H9 (cell line): Measurements from ENCODE around the gene RPAP2. TPM values are rescaled to one million over a fixed set of nuclear protein-coding genes. Genes with fewer than 3 reads are reported as not detected.

Experiments used
- DNase-seq: peaks from one replicate; pipeline ENCODE4 v3.0.0-alpha.2; 2017
- H2AFZ ChIP-seq: one replicate; pipeline ENCODE4 v1.6.1; 2013; ENCODE audit warnings: mild to moderate bottlenecking, low read length, control low read depth, moderate library complexity
- H2AK5ac ChIP-seq: 2 replicates; pipeline ENCODE4 v1.6.1; 2013; ENCODE audit warnings: low read length, control low read depth, mixed read lengths; ENCODE audit not compliant: insufficient read length
- H2BK120ac ChIP-seq: one replicate; pipeline ENCODE4 v1.6.1; 2013; ENCODE audit warnings: low read depth, mild to moderate bottlenecking, low read length, control low read depth, inconsistent platforms; ENCODE audit not compliant: poor library complexity, severe bottlenecking
- H2BK12ac ChIP-seq: 2 replicates; pipeline ENCODE4 v1.6.1; 2013; ENCODE audit warnings: low read length, control low read depth, mixed read lengths, low read depth; ENCODE audit not compliant: insufficient read length
- H2BK15ac ChIP-seq: 2 replicates; pipeline ENCODE4 v1.6.1; 2013; ENCODE audit warnings: low read depth, low read length, control low read depth
- H2BK20ac ChIP-seq: one replicate; pipeline ENCODE4 v1.6.1; 2013; ENCODE audit warnings: low read depth, mild to moderate bottlenecking, low read length, control low read depth, inconsistent platforms; ENCODE audit not compliant: poor library complexity, severe bottlenecking
- H2BK5ac ChIP-seq: 2 replicates; pipeline ENCODE4 v1.6.1; 2013; ENCODE audit warnings: low read length, control low read depth, mixed read lengths; ENCODE audit not compliant: insufficient read length
- H3K14ac ChIP-seq: 2 replicates; pipeline ENCODE4 v1.6.1; 2013; ENCODE audit warnings: low read length, control low read depth; ENCODE audit not compliant: insufficient read depth
- H3K18ac ChIP-seq: 2 replicates; pipeline ENCODE4 v1.6.1; 2013; ENCODE audit warnings: low read depth, mild to moderate bottlenecking, mixed read lengths, low read length, control low read depth; ENCODE audit not compliant: insufficient read length
- H3K23ac ChIP-seq: 2 replicates; pipeline ENCODE4 v1.6.1; 2013; ENCODE audit warnings: low read length, control low read depth, mixed read lengths, low read depth; ENCODE audit not compliant: insufficient read length
- H3K23me2 ChIP-seq: 2 replicates; pipeline ENCODE4 v1.6.1; 2013; ENCODE audit warnings: low read depth, mild to moderate bottlenecking, mixed read lengths, low read length, control low read depth; ENCODE audit not compliant: insufficient read length, poor library complexity, severe bottlenecking
- H3K27ac ChIP-seq: 2 replicates; pipeline ENCODE4 v1.5.1; 2013; ENCODE audit warnings: low read length, control low read depth, mixed read lengths, low read depth; ENCODE audit not compliant: insufficient read length
- H3K27me3 ChIP-seq: 2 replicates; pipeline ENCODE4 v1.6.1; 2013; ENCODE audit warnings: low read length, control low read depth, inconsistent platforms; ENCODE audit not compliant: insufficient read depth
- H3K4ac ChIP-seq: 2 replicates; pipeline ENCODE4 v1.6.1; 2013; ENCODE audit warnings: low read depth, mild to moderate bottlenecking, control low read depth, inconsistent platforms, low read length, moderate library complexity
- H3K4me1 ChIP-seq: 2 replicates; pipeline ENCODE4 v1.6.1; 2013; ENCODE audit warnings: low read length, control low read depth, inconsistent platforms; ENCODE audit not compliant: insufficient read depth
- H3K4me2 ChIP-seq: 2 replicates; pipeline ENCODE4 v1.6.1; 2013; ENCODE audit warnings: low read length, control low read depth, mixed read lengths; ENCODE audit not compliant: insufficient read length, insufficient read depth
- H3K56ac ChIP-seq: 2 replicates; pipeline ENCODE4 v1.6.1; 2013; ENCODE audit warnings: low read depth, mild to moderate bottlenecking, mixed read lengths, low read length, control low read depth; ENCODE audit not compliant: insufficient read length
- H3K79me1 ChIP-seq: 2 replicates; pipeline ENCODE4 v1.6.1; 2013; ENCODE audit warnings: low read depth, mild to moderate bottlenecking, moderate library complexity, low read length, control low read depth, inconsistent platforms; ENCODE audit not compliant: insufficient read depth, poor library complexity, severe bottlenecking
- H3K79me2 ChIP-seq: 2 replicates; pipeline ENCODE4 v1.6.1; 2013; ENCODE audit warnings: low read length, control low read depth, inconsistent platforms; ENCODE audit not compliant: insufficient read depth
- H3K9ac ChIP-seq: 2 replicates; pipeline ENCODE4 v1.6.1; 2013; ENCODE audit warnings: low read length, control low read depth, mixed read lengths; ENCODE audit not compliant: insufficient read length; ENCODE audit errors: extremely low read depth
- H3K9me3 ChIP-seq: one replicate; pipeline ENCODE4 v1.6.1; 2013; ENCODE audit warnings: low read depth, low read length, inconsistent platforms; ENCODE audit not compliant: control insufficient read depth
- H3T11ph ChIP-seq: one replicate; pipeline ENCODE4 v1.6.1; 2013; ENCODE audit warnings: mild to moderate bottlenecking, low read length, control low read depth, inconsistent platforms
- H4K20me1 ChIP-seq: one replicate; pipeline ENCODE4 v1.6.1; 2013; ENCODE audit not compliant: control insufficient read depth, insufficient read length, insufficient read depth
- H4K5ac ChIP-seq: 2 replicates; pipeline ENCODE4 v1.6.1; 2013; ENCODE audit warnings: low read depth, mild to moderate bottlenecking, mixed read lengths, low read length, control low read depth; ENCODE audit not compliant: insufficient read length
- H4K8ac ChIP-seq: replicated peaks from 2 replicates; pipeline ENCODE4 v1.6.1; 2013; ENCODE audit warnings: low read length, control low read depth, mixed read lengths, low read depth; ENCODE audit not compliant: insufficient read length
- H4K91ac ChIP-seq: 2 replicates; pipeline ENCODE4 v1.6.1; 2013; ENCODE audit warnings: low read depth, mild to moderate bottlenecking, moderate library complexity, mixed read lengths, low read length, control low read depth; ENCODE audit not compliant: insufficient read length
- H3K27ac Mint-ChIP-seq, 3 experiments: 2 replicates in 2 of 3; 3 replicates in 1 of 3; pipeline ENCODE4 v1.8.0; 2020 to 2021; ENCODE audit warnings: mixed read lengths in 3 of 3, mild to moderate bottlenecking in 1 of 3, moderate library complexity in 1 of 3
- H3K27me3 Mint-ChIP-seq: 2 replicates; pipeline ENCODE4 v1.8.0; 2021; ENCODE audit warnings: low read depth, mild to moderate bottlenecking, moderate library complexity, mixed read lengths
- H3K36me3 Mint-ChIP-seq, 3 experiments: 2 replicates in 2 of 3; 3 replicates in 1 of 3; pipeline ENCODE4 v1.8.0; 2020 to 2021; ENCODE audit warnings: low read depth in 3 of 3, mixed read lengths in 3 of 3; ENCODE audit not compliant: insufficient read depth in 1 of 3
- H3K4me1 Mint-ChIP-seq, 2 experiments: 2 replicates each; pipeline ENCODE4 v1.8.0; 2020; ENCODE audit warnings: mixed read lengths in 2 of 2
- H3K4me3 Mint-ChIP-seq, 2 experiments: 2 replicates in 1 of 2; 3 replicates in 1 of 2; pipeline ENCODE4 v1.8.0; 2020 to 2021; ENCODE audit warnings: mild to moderate bottlenecking in 2 of 2, mixed read lengths in 2 of 2, moderate library complexity in 1 of 2
- H3K9me3 Mint-ChIP-seq, 2 experiments: 2 replicates in 1 of 2; 3 replicates in 1 of 2; pipeline ENCODE4 v1.8.0; 2020; ENCODE audit warnings: mild to moderate bottlenecking in 2 of 2, mixed read lengths in 2 of 2, moderate library complexity in 1 of 2
- CTCF ChIP-seq: fragments of 200-600 bp; sonication (generic); conservative IDR thresholded peaks from 3 replicates; pipeline ENCODE4 v1.8.0; 2021; ENCODE audit warnings: antibody characterized with exemption, mild to moderate bottlenecking
- WGBS: extraction: QIAGEN DNeasy Blood & Tissue Kit; methylation state at CpG from one replicate; pipeline ENCODE4 v1.1.7; 2013; ENCODE audit warnings: missing lambda C conversion rate, low lambda C conversion rate, mixed read lengths; ENCODE audit not compliant: insufficient read length; ENCODE audit errors: extremely low coverage; 5-methylcytosine and 5-hydroxymethylcytosine counted together
- total RNA-seq: library from RNA; stranded (reverse); gene quantifications from 2 replicates; pipeline ENCODE4 v1.2.1, GENCODE V29; 2021

Gene RPAP2
- total RNA-seq, 1 experiment from 2014 or later, result 27.4 TPM

GRCh38 chr1:92298213-92298572 is 666 bp upstream of the RPAP2 start:
- no peak overlapping the region for H2BK5ac ChIP-seq
- H3K27ac ChIP-seq, result peak overlapping the region; percentile 8
- no peak overlapping the region for H2BK20ac ChIP-seq
- H4K5ac ChIP-seq, result no peak overlapping the region
- no peak overlapping the region for H2AK5ac ChIP-seq
- no peak overlapping the region for H3K23ac ChIP-seq
- H4K20me1 ChIP-seq, result no peaks in the 10 kb centered on the region
- no peak overlapping the region for H2BK15ac ChIP-seq
- no peak overlapping the region for H2AFZ ChIP-seq
- H3K9me3 ChIP-seq, result no peaks in the 10 kb centered on the region
- H4K8ac ChIP-seq, result no peak overlapping the region
- H4K91ac ChIP-seq, result no peak overlapping the region
- no peak overlapping the region for H3K4ac ChIP-seq
- no peak for TF ChIP-seq CTCF
- peak overlapping the region; percentile 98 to 100 (median 99) for H3K27ac Mint-ChIP-seq
- H3K4me1 ChIP-seq, result no peaks in the 10 kb centered on the region; the same call in 1 of the 2 replicates
- H3K9me3 Mint-ChIP-seq, result no peaks in the 10 kb centered on the region
- no peak overlapping the region for H2BK120ac ChIP-seq
- H3K27me3 ChIP-seq, result no peaks in the 10 kb centered on the region
- no CpG with 5 or more reads among the region's 3 CpGs for WGBS
- H3K27me3 Mint-ChIP-seq, result no peaks in the 10 kb centered on the region
- peak overlapping the region; percentile 92; the same call in 1 of the 2 replicates for H3K14ac ChIP-seq
- peak overlapping the region; percentile 82 for H3K9ac ChIP-seq
- DNase-seq, result no peak
- H3K79me1 ChIP-seq, result no peaks in the 10 kb centered on the region
- peak overlapping the region; percentile 68 for H3K4me2 ChIP-seq
- H3K4me3 Mint-ChIP-seq, result peak overlapping the region; percentile 94 to 97
- H3K23me2 ChIP-seq, result no peaks in the 10 kb centered on the region
- H3K79me2 ChIP-seq, result no peaks in the 10 kb centered on the region
- peaks cover 16 to 20% of the 10 kb centered on the region in 2 experiments for H3K4me1 Mint-ChIP-seq
- peak overlapping the region; percentile 94 for H3K18ac ChIP-seq
- no peak overlapping the region for H2BK12ac ChIP-seq
- H3T11ph ChIP-seq, result no peak overlapping the region
- peaks cover 23 to 46% (median 43%) of the 10 kb centered on the region in 3 experiments; a peak in 6 of 7 replicates for H3K36me3 Mint-ChIP-seq
- H3K56ac ChIP-seq, result no peak overlapping the region
